Endothelial cell of umbilical vein (primary cell): Measurements from ENCODE around the gene SRCAP. TPM values are rescaled to one million over a fixed set of nuclear protein-coding genes. Genes with fewer than 3 reads are reported as not detected.

ENCODE experiments used
- BruUV-seq: library from RNA; stranded (reverse); fragments of 400-500 nt; replicated peaks from 2 replicates; lab custom pipeline; 2021; lab: Mats Ljungman, UMichigan
- CTCF ChIA-PET: fragments of 300-600, 350-600 bp; sonication (Branson Sonifier 250); formaldehyde crosslinking; loops from one replicate; lab custom pipeline; 2021; ENCODE audit warnings: antibody characterized with exemption, inconsistent platforms; lab: Charles Lee
- POLR2A ChIA-PET: fragments of 300-600, 350-600 bp; sonication (Branson Sonifier 250); formaldehyde crosslinking; loops from one replicate; lab custom pipeline; 2021; ENCODE audit warnings: antibody characterized with exemption, inconsistent platforms; lab: Charles Lee
- DNase-seq: peaks from one replicate; pipeline ENCODE4 v3.0.0-alpha.2; 2011; ENCODE audit warnings: low read depth, low spot score
- FAIRE-seq: peaks from 2 replicates; lab custom pipeline; 2011; peaks lifted over from hg19 to GRCh38; lab: Jason Lieb, UNC
- H2AFZ ChIP-seq: 2 replicates; pipeline ENCODE4 v1.6.0; 2012; ENCODE audit warnings: low read depth, low read length, control low read depth, inconsistent platforms
- H3K27ac ChIP-seq: 2 replicates; pipeline ENCODE4 v1.5.1; 2011; ENCODE audit warnings: low read depth, mild to moderate bottlenecking, control low read depth, low read length, moderate library complexity; ENCODE audit not compliant: insufficient read depth
- H3K27me3 ChIP-seq, 2 experiments: 2 replicates each; pipeline versions ENCODE4 v1.6.0 to v1.6.1; 2011; ENCODE audit warnings: low read length in 2 of 2, mixed read lengths in 1 of 2; ENCODE audit not compliant: control insufficient read depth in 2 of 2, insufficient read depth in 2 of 2
- H3K36me3 ChIP-seq, 2 experiments: 2 replicates in 1 of 2; 3 replicates in 1 of 2; pipeline ENCODE4 v1.5.1; 2011; ENCODE audit warnings: low read length in 2 of 2, mild to moderate bottlenecking in 1 of 2, moderate library complexity in 1 of 2; ENCODE audit not compliant: control insufficient read depth in 2 of 2, insufficient read depth in 2 of 2; ENCODE audit errors: extremely low read depth in 1 of 2
- H3K4me1 ChIP-seq: 3 replicates; pipeline ENCODE4 v1.5.1; 2011; ENCODE audit warnings: mild to moderate bottlenecking, low read length; ENCODE audit not compliant: control insufficient read depth, insufficient read depth; ENCODE audit errors: extremely low read depth
- H3K4me2 ChIP-seq: 2 replicates; pipeline ENCODE4 v1.6.1; 2011; ENCODE audit warnings: low read length, control low read depth, mixed read lengths; ENCODE audit not compliant: insufficient read depth
- H3K4me3 ChIP-seq, 3 experiments: fragments of 200-600 bp in 1 of 3; sonication (generic), shearing (Covaris generic) in 1 of 3; replicated peaks in 1 of 3; 2 replicates each; pipeline ENCODE4 v1.5.1; 2011 to 2016; ENCODE audit warnings: control low read depth in 3 of 3, low read length in 3 of 3, mild to moderate bottlenecking in 2 of 3, inconsistent platforms in 1 of 3, low read depth in 1 of 3, moderate library complexity in 1 of 3; ENCODE audit not compliant: insufficient read depth in 1 of 3
- H3K79me2 ChIP-seq: 2 replicates; pipeline ENCODE4 v1.6.0; 2012; ENCODE audit warnings: low read length, inconsistent platforms; ENCODE audit not compliant: control insufficient read depth, insufficient read depth
- H3K9ac ChIP-seq: replicated peaks from 2 replicates; pipeline ENCODE3; 2011; ENCODE audit warnings: low read length, control low read depth; ENCODE audit not compliant: insufficient read depth; ENCODE audit errors: extremely low read depth
- H3K9me1 ChIP-seq: replicated peaks from 3 replicates; pipeline ENCODE4 v1.6.0; 2011; ENCODE audit warnings: mild to moderate bottlenecking, low read length; ENCODE audit not compliant: control insufficient read depth, insufficient read depth; ENCODE audit errors: extremely low read depth
- H3K9me3 ChIP-seq: replicated peaks from 2 replicates; pipeline ENCODE4 v1.5.1; 2012; ENCODE audit warnings: low read length, inconsistent platforms; ENCODE audit not compliant: control insufficient read depth, insufficient read depth
- H4K20me1 ChIP-seq: replicated peaks from 2 replicates; pipeline ENCODE3; 2011; ENCODE audit warnings: mild to moderate bottlenecking, low read length; ENCODE audit not compliant: control insufficient read depth, insufficient read depth; ENCODE audit errors: extremely low read depth
- CTCF ChIP-seq, 2 donors: IDR thresholded peaks; 1 replicate in 1 of 2; 2 replicates in 1 of 2; pipeline ENCODE4 v1.5.1; 2011; ENCODE audit warnings: low read length in 2 of 2, mild to moderate bottlenecking in 2 of 2, moderate library complexity in 2 of 2, control low read depth in 1 of 2, inconsistent platforms in 1 of 2, low read depth in 1 of 2; ENCODE audit not compliant: insufficient read depth in 1 of 2; ENCODE audit errors: extremely low read depth in 1 of 2
- EZH2 ChIP-seq: IDR thresholded peaks from 2 replicates; pipeline ENCODE4 v1.6.1; 2012; ENCODE audit warnings: borderline replicate concordance, low read depth, mild to moderate bottlenecking, moderate library complexity, low read length, inconsistent platforms; ENCODE audit not compliant: severe bottlenecking
- FOS ChIP-seq: IDR thresholded peaks from 2 replicates; pipeline ENCODE4 v1.6.1; 2011; ENCODE audit warnings: mild to moderate bottlenecking, low read length, moderate library complexity, borderline replicate concordance; ENCODE audit not compliant: insufficient read depth
- GATA2 ChIP-seq: IDR thresholded peaks from 2 replicates; pipeline ENCODE4 v1.7.0; 2011; ENCODE audit warnings: low read depth, mild to moderate bottlenecking, moderate library complexity, mixed read lengths, low read length; ENCODE audit not compliant: insufficient read length, insufficient read depth
- JUN ChIP-seq: IDR thresholded peaks from 2 replicates; pipeline ENCODE4 v1.6.1; 2011; ENCODE audit warnings: borderline replicate concordance, low read depth; ENCODE audit not compliant: insufficient read length, insufficient read depth
- MAX ChIP-seq: IDR thresholded peaks from 2 replicates; pipeline ENCODE4 v1.6.1; 2011; ENCODE audit not compliant: insufficient read depth, insufficient read length
- MYC ChIP-seq: IDR thresholded peaks from one replicate; pipeline ENCODE4 v1.6.1; 2011; ENCODE audit warnings: mild to moderate bottlenecking, low read depth, low read length
- POLR2AphosphoS5 ChIP-seq: IDR thresholded peaks from 2 replicates; pipeline ENCODE4 v1.6.1; 2012; ENCODE audit warnings: low read depth, mild to moderate bottlenecking, control low read depth, low read length, moderate library complexity; ENCODE audit not compliant: insufficient read depth
- dilution Hi-C: fragments of 300-500 bp; cut with MboI; formaldehyde crosslinking; loops from one replicate; pipeline ENCODE4 v1.15.0; 2019; ENCODE audit warnings: low sequenced_read_pairs; ENCODE audit not compliant: extremely low pct_ligation_motif_present
- intact Hi-C: fragments of 100-400 bp; cut with micrococcal nuclease; formaldehyde crosslinking; loops from one replicate; pipeline ENCODE4 v1.10.0; 2022
- polyA plus RNA-seq, 4 experiments: library from polyadenylated mRNA; depleted of rRNA in 3 of 4; stranded (reverse) in 3 of 4; unstranded in 1 of 4; fragments of >200 nt; gene quantifications; 2 replicates each; pipeline versions ENCODE4 v1.2.1 to v1.2.3, GENCODE V29; 2011 to 2012; ENCODE audit warnings: missing spikeins in 1 of 4
- total RNA-seq: library from RNA; stranded (reverse); gene quantifications from 2 replicates; pipeline ENCODE4 v1.2.3, GENCODE V29; 2021

Gene SRCAP
- total and polyA plus RNA-seq, 2 donors (not counting 3 experiments of a cell fraction or from before 2014, with no cell fraction given): 11.0 to 77.7 TPM

- no peaks in the 10 kb centered on the region for H3K27me3 ChIP-seq
- no peak overlapping the region for H3K4me3 ChIP-seq
- no peaks in the 10 kb centered on the region for H3K9me1 ChIP-seq
- H3K36me3 ChIP-seq: peaks cover 23 to 69% of the 10 kb centered on the region in 2 experiments
- H4K20me1 ChIP-seq: no peaks in the 10 kb centered on the region
- POLR2A ChIA-PET: no interaction called here
- H3K79me2 ChIP-seq: peaks cover 43% of the 10 kb centered on the region
- TF ChIP-seq CTCF (IDR thresholded peaks at IDR 0.05; ENCODE audit: extremely low read depth in 1 of 2, insufficient read depth in 1 of 2, low read depth in 1 of 2, low read length in 2 of 2) (no peak), FOS (no peak), EZH2 (no peak), MYC (no peak), GATA2 (no peak), POLR2AphosphoS5 (no peak), MAX (no peak), JUN (no peak)
- no peak overlapping the region for H3K9ac ChIP-seq
- H3K9me3 ChIP-seq: no peaks in the 10 kb centered on the region
- FAIRE-seq (no peak), DNase-seq (no peak)
- intact Hi-C loops (no loop called here), dilution Hi-C loops (no loop called here)
- H3K4me2 ChIP-seq: no peak overlapping the region
- CTCF ChIA-PET: interaction anchor here (1.0 to 1.7 kb wide), 2 partner anchors 9 to 29 kb away, joined by 4 to 19 read pairs; no protein-coding TSS in a partner anchor
- no peak overlapping the region for H2AFZ ChIP-seq
- peaks cover 12% of the 10 kb centered on the region for H3K4me1 ChIP-seq
- no peak overlapping the region for H3K27ac ChIP-seq
- BruUV-seq: no TSS peak
These were observed 34.3 kb upstream of the SRCAP start for GRCh38 chr16:30664616-30665109.
